Nephron progenitor cell (in vitro differentiated cells): ENCODE results near the gene IL1RAPL2.

Experiments used
- DNase-seq: peaks from one replicate; pipeline ENCODE4 v3.0.0; 2021
- H3K27ac Mint-ChIP-seq: 2 replicates; pipeline ENCODE4 v1.8.0; 2021; ENCODE audit warnings: mild to moderate bottlenecking, moderate library complexity, mixed read lengths
- H3K27me3 Mint-ChIP-seq: 2 replicates; pipeline ENCODE4 v1.8.0; 2021; ENCODE audit warnings: mild to moderate bottlenecking, low read depth, mixed read lengths; ENCODE audit not compliant: poor library complexity
- H3K36me3 Mint-ChIP-seq: 2 replicates; pipeline ENCODE4 v1.8.0; 2021; ENCODE audit warnings: low read depth, mixed read lengths
- H3K4me1 Mint-ChIP-seq: 2 replicates; pipeline ENCODE4 v1.8.0; 2021; ENCODE audit warnings: mixed read lengths
- H3K4me3 Mint-ChIP-seq: 2 replicates; pipeline ENCODE4 v1.8.0; 2021; ENCODE audit warnings: mild to moderate bottlenecking, moderate library complexity, mixed read lengths
- H3K9me3 Mint-ChIP-seq: 2 replicates; pipeline ENCODE4 v1.8.0; 2021; ENCODE audit warnings: mild to moderate bottlenecking, moderate library complexity, mixed read lengths
- CTCF ChIP-seq: fragments of 200-600 bp; sonication (generic); IDR thresholded peaks from 2 replicates; pipeline ENCODE4 v1.5.0; 2021; ENCODE audit warnings: antibody characterized with exemption

IL1RAPL2 gene

DNA sequence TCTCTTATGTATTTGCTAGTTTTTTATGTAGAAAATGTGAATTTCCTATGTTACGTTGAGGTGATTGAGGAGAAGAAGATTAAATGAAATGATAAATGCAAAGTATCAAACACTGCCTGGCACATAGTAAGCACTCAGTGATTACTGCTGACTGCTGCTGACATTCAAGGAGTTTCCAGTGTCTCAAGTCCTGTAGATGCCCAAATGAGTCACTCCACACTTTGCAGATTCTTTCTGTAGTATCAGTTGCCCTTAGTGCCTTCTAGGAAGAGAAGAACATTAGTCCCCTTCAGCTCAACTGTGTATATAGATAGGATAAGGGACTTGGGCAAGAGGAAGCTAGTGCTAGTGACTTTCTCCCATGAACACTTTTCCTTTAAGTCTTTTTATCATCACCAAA, 895.0 kb downstream of the IL1RAPL2 start:
- no peaks in the 10 kb centered on the region for H3K36me3 Mint-ChIP-seq
- no peak for TF ChIP-seq CTCF
- no peak overlapping the region for H3K4me3 Mint-ChIP-seq
- no peaks in the 10 kb centered on the region for H3K4me1 Mint-ChIP-seq
- no peaks in the 10 kb centered on the region for H3K27me3 Mint-ChIP-seq
- H3K27ac Mint-ChIP-seq = no peak overlapping the region
- no peak for DNase-seq
- peaks cover 7% of the 10 kb centered on the region for H3K9me3 Mint-ChIP-seq

DNA sequence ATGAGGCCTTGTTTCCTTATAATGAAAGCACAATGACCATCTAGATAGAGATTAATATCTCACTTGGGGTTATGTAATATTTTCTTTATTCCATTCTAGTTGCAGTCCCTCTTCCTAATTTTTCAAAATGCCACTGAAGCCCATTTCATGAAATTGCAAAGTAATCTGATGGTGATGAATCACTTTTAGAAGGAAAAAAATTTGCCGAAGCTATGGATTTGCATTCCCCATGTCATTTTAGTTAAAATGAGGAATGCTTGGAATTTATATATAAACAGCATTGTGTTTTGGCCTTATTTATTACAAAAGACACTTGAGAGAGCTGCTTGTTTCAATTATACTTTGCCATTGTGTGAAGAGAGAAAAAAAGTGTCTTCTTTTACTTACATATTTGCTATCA, 896.2 kb downstream of the IL1RAPL2 start:
- Mint-ChIP-seq H3K27ac (no peak overlapping the region), H3K9me3 (peaks cover 3% of the 10 kb centered on the region), H3K4me1 (no peaks in the 10 kb centered on the region), H3K4me3 (no peak overlapping the region), H3K36me3 (no peaks in the 10 kb centered on the region), H3K27me3 (no peaks in the 10 kb centered on the region)
- no peak for DNase-seq
- TF ChIP-seq CTCF = no peak

DNA sequence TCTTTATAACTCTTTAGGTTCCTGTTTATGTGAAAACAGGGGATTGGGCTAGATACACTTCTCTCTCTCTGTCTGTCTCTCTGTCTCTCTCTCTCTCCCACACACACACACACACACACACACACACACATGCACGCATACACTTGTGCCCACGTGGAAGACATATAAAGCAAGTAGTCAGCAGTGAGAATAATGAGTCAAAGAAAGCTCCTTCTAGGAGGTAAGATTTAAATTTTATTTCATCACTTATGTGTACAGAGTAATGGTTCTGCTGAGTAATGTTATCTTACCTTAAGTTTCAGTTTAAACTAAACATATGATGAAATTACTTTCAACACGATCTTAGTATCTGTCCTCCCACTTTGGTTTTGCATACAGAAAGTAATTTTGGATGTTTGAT, 897.5 kb downstream of the IL1RAPL2 start:
- no peaks in the 10 kb centered on the region for H3K4me1 Mint-ChIP-seq
- no peak overlapping the region for H3K27ac Mint-ChIP-seq
- H3K36me3 Mint-ChIP-seq = no peaks in the 10 kb centered on the region
- no peak for DNase-seq
- H3K4me3 Mint-ChIP-seq = no peak overlapping the region
- H3K9me3 Mint-ChIP-seq = no peaks in the 10 kb centered on the region
- TF ChIP-seq CTCF = no peak
- H3K27me3 Mint-ChIP-seq = no peaks in the 10 kb centered on the region

GRCh38 chrX:105464618-105465017, 898.6 kb downstream of the IL1RAPL2 start:
- no peaks in the 10 kb centered on the region for H3K36me3 Mint-ChIP-seq

DNA sequence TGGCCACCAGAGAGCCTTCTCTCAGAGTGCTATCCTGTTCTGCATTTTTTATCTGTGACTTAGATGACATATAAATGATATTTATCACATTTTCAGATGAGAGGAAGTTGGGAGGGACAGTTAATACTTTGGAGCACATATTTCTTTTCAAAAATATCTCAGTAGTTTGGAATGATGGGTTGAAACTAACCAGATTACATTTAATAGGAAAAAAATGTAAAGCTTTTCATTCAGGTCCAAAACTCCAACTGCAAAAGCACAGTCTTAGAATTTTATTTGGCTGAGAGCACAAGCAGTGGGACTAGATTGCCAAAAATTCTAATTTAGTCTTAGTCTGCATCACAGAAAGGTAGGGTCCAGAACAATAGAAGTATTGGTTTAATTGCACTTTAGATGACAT, 902.7 kb downstream of the IL1RAPL2 start:
- no peak overlapping the region for H3K27ac Mint-ChIP-seq
- no peak overlapping the region for H3K4me3 Mint-ChIP-seq
- H3K4me1 Mint-ChIP-seq = no peaks in the 10 kb centered on the region
- no peak for TF ChIP-seq CTCF
- no peak for DNase-seq
- no peaks in the 10 kb centered on the region for H3K27me3 Mint-ChIP-seq
- H3K9me3 Mint-ChIP-seq = no peaks in the 10 kb centered on the region
- no peaks in the 10 kb centered on the region for H3K36me3 Mint-ChIP-seq

More at GRCh38 chrX:105464618-105465017, 898.6 kb downstream of the IL1RAPL2 start:
- Mint-ChIP-seq H3K4me3 (no peak overlapping the region), H3K4me1 (no peaks in the 10 kb centered on the region), H3K27me3 (no peaks in the 10 kb centered on the region), H3K27ac (no peak overlapping the region), H3K9me3 (no peaks in the 10 kb centered on the region)
- TF ChIP-seq CTCF = no peak
- DNase-seq = no peak

DNA sequence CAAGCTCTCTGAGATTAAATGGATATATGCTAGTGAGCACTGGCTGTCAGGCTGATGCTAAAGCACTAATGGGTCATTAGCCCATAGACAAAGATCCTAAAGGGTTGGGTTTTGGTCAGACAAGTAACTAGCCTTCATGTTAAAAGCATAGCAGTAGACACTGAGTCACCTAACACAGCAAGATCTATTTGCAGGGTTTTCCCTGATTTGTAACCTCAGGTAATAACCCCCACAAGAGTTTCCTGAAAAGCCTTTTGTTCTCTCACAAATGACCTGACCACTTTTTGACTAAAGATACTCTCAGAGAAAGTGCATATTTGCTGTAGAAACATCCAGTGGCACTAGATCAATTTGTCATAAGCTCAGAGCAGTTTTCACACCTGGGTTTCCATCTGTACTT, 905.6 kb downstream of the IL1RAPL2 start:
- H3K4me3 Mint-ChIP-seq = no peak overlapping the region
- no peak overlapping the region for H3K27ac Mint-ChIP-seq
- H3K27me3 Mint-ChIP-seq = no peaks in the 10 kb centered on the region
- H3K9me3 Mint-ChIP-seq = no peaks in the 10 kb centered on the region
- H3K4me1 Mint-ChIP-seq = no peaks in the 10 kb centered on the region
- DNase-seq = no peak
- no peaks in the 10 kb centered on the region for H3K36me3 Mint-ChIP-seq
- no peak for TF ChIP-seq CTCF
